GM23248 (cell line): ENCODE measurements around the gene PACSIN3. TPM values are rescaled to one million over a fixed set of nuclear protein-coding genes. Genes with fewer than 3 reads are reported as not detected.

ENCODE experiments used
- DNase-seq: peaks from one replicate; pipeline ENCODE4 v3.0.0-alpha.2; 2015
- H2AFZ ChIP-seq: fragments of 200-600 bp; sonication (generic); 2 replicates; pipeline ENCODE4 v1.6.1; 2016; ENCODE audit warnings: antibody characterized with exemption
- H3F3A ChIP-seq: fragments of 200-600 bp; sonication (generic); 2 replicates; pipeline ENCODE4 v1.6.1; 2016; ENCODE audit warnings: mild to moderate bottlenecking, antibody characterized with exemption, mixed run types; ENCODE audit not compliant: insufficient read depth
- H3K27ac ChIP-seq: fragments of 200-600 bp; sonication (generic); 2 replicates; pipeline ENCODE4 v1.5.1; 2016; ENCODE audit warnings: mild to moderate bottlenecking
- H3K27me3 ChIP-seq: fragments of 200-600 bp; sonication (generic); replicated peaks from 2 replicates; pipeline ENCODE4 v1.6.1; 2016; ENCODE audit warnings: mild to moderate bottlenecking; ENCODE audit not compliant: insufficient read depth
- H3K36me3 ChIP-seq: fragments of 200-600 bp; sonication (generic); 2 replicates; pipeline ENCODE4 v1.6.1; 2016; ENCODE audit warnings: low read depth, mild to moderate bottlenecking
- H3K4me1 ChIP-seq: fragments of 200-600 bp; sonication (generic); 2 replicates; pipeline ENCODE4 v1.6.1; 2016; ENCODE audit warnings: mild to moderate bottlenecking; ENCODE audit not compliant: insufficient read depth
- H3K4me2 ChIP-seq: fragments of 200-600 bp; sonication (generic); one replicate; pipeline ENCODE4 v1.6.1; 2016; ENCODE audit warnings: mild to moderate bottlenecking; ENCODE audit not compliant: unreplicated experiment
- H3K4me3 ChIP-seq: fragments of 200-600 bp; sonication (generic); 2 replicates; pipeline ENCODE4 v1.5.1; 2016; ENCODE audit warnings: mild to moderate bottlenecking
- H3K79me2 ChIP-seq: fragments of 200-600 bp; sonication (generic); 2 replicates; pipeline ENCODE4 v1.6.1; 2016; ENCODE audit warnings: mild to moderate bottlenecking; ENCODE audit not compliant: insufficient read depth
- H3K9ac ChIP-seq: fragments of 200-600 bp; sonication (generic); 2 replicates; pipeline ENCODE4 v1.6.1; 2016; ENCODE audit warnings: mild to moderate bottlenecking
- H3K9me2 ChIP-seq: fragments of 200-600 bp; sonication (generic); 2 replicates; pipeline ENCODE4 v1.6.1; 2016; ENCODE audit warnings: mixed run types, mild to moderate bottlenecking, moderate library complexity; ENCODE audit not compliant: insufficient read depth
- H3K9me3 ChIP-seq: fragments of 200-600 bp; sonication (generic); one replicate; pipeline ENCODE4 v1.6.1; 2017; ENCODE audit warnings: low read depth
- H4K20me1 ChIP-seq: fragments of 200-600 bp; sonication (generic); 2 replicates; pipeline ENCODE4 v1.6.0; 2016; ENCODE audit not compliant: insufficient read depth
- EZH2 ChIP-seq: fragments of 200-600 bp; sonication (generic); IDR thresholded peaks from 2 replicates; pipeline ENCODE4 v1.6.1; 2018; ENCODE audit warnings: antibody characterized with exemption, mild to moderate bottlenecking; ENCODE audit not compliant: insufficient read depth, poor library complexity, severe bottlenecking
- EZH2phosphoT487 ChIP-seq: fragments of 200-600 bp; sonication (generic); IDR thresholded peaks from 2 replicates; pipeline ENCODE4 v1.6.1; 2018; ENCODE audit warnings: antibody characterized with exemption, moderate library complexity, mild to moderate bottlenecking, low read depth; ENCODE audit not compliant: insufficient read depth
- WGBS, 2 experiments: methylation state at CpG; one replicate each; pipeline ENCODE4 v1.1.6; 2015 to 2017; ENCODE audit warnings: low lambda C conversion rate in 2 of 2, low coverage in 1 of 2; ENCODE audit errors: missing lambda C conversion rate in 2 of 2; 5-methylcytosine and 5-hydroxymethylcytosine counted together
- in situ Hi-C: fragments of 300-500 bp; cut with MboI; formaldehyde crosslinking; loops from 2 replicates; pipeline ENCODE4 v1.15.0; 2020
- polyA plus RNA-seq: library from polyadenylated mRNA; unstranded; fragments of >200 nt; fragmentation: Nextera tagmentation; extraction: Ambion mirVana; gene quantifications from 2 replicates; pipeline ENCODE4 v1.2.1, GENCODE V29; 2016
- total RNA-seq: library from RNA; depleted of rRNA; stranded (reverse); fragments of >200 nt; shearing (Covaris generic); gene quantifications from 2 replicates; pipeline ENCODE4 v1.2.3, GENCODE V29; 2014

Gene PACSIN3
- total and polyA plus RNA-seq, 2 experiments from 2014 or later = 9.7 to 13.6 TPM

DNA sequence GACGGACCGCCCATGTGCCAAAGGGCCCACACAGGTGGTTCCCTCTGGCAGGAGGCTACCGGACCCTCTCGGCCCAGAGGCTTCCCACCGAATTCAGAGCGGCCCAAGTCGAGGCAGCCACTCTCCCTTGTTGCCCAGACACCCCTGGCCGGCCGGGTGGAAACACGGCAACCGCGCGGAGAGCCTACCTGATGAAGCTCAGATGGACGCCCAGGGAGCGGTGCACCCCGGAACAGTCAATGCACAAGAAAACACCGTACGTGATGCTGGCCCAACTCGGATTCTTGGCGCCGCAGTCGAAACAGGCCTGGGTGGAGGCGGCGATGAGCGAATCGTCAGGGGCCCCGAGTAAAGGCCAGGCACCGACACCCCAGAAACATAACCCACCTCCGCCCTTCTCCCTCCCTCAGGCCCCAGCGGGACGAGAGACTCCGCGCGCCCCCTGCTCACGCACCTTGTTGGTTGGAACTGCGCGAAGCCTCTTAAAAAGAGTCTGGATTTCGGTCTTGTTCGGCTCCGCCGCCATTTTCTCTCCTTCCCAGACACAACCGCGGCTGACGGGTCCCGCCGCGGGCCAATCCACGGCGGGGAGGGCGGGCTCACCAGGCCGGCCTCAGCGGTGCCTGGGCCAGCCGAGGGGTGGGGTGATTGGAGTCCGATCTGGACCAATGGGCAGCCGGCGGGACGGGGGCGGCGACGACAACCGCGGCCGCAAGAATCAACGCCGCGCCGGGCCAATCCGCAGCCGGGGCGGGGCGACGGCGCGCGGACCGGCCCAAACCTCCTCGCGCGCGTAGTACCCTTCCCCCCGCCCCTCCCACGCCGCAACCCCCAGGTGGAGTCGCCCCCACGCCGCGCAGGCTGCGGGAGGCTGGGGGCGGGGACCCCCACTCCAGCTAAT lies 9.7 kb downstream of the PACSIN3 start, which contains the start of gene ARFGAP2:
Gene ARFGAP2, minus strand, starts transcription at position 552 of the 901 bp plus-strand sequence. Its CDS starts 26 bp downstream, at position 526.
- H3K79me2 ChIP-seq = peaks cover 49% of the 10 kb centered on the region
- WGBS, 2 experiments = 0 to 1% methylated on average over 55 to 82 of the region's 89 CpGs
- in situ Hi-C loops = no loop called here

DNA sequence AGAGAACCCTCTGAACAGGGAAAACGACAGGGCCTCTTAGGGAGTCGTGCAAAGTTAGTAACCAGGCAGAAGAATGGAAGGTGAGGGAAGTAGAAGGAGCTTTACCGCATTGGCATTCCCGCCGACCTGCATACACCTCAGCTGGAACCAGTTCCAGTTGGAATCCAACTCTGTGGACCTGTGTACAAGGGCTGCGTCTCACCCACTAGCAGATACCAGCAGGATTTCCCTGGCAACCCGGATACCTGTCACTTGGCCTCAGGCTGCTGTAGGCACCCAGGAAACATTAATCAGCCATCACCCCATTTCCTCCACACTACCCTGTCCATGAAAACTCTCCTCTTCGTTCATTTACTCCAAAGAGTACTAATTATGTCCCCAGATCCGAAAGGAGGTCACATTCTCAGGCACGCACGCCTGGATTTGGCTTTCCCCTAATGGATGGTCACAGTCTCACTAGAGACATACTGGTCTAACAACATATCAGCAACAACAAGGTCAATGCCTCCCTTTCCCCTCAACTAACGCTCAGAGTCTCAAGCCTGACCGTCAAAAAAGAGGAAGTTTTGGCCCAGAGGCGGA lies 10.4 kb downstream of the PACSIN3 start:
- H3K27me3 ChIP-seq = no peaks in the 10 kb centered on the region
- peak overlapping the region; percentile 97 for H3K9ac ChIP-seq
- TF ChIP-seq EZH2phosphoT487 (no peak), EZH2 (no peak)
- no peaks in the 10 kb centered on the region for H3K9me3 ChIP-seq
- peak overlapping the region; percentile 96 for H3K4me3 ChIP-seq
- H3K36me3 ChIP-seq = peaks cover 9% of the 10 kb centered on the region; the same call in 1 of the 2 replicates
- no peaks in the 10 kb centered on the region for H3K9me2 ChIP-seq
- H4K20me1 ChIP-seq = no peaks in the 10 kb centered on the region
- DNase-seq = no peak
- in situ Hi-C loops = no loop called here
- H2AFZ ChIP-seq = peak overlapping the region; percentile 82; the same call in 1 of the 2 replicates
- H3K4me2 ChIP-seq = peak overlapping the region; percentile 90
- peak overlapping the region; percentile 76 for H3K27ac ChIP-seq
- no peaks in the 10 kb centered on the region for H3F3A ChIP-seq
- H3K4me1 ChIP-seq = peaks cover 15% of the 10 kb centered on the region
- peaks cover 56% of the 10 kb centered on the region for H3K79me2 ChIP-seq
- WGBS, 2 experiments = 30 to 34% methylated on average over 14 of the region's 14 CpGs

More for the DNA sequence above, 9.7 kb downstream of the PACSIN3 start, which contains the start of gene ARFGAP2:
- H3K4me2 ChIP-seq = peak within 1 kb of the TSS; percentile 95
- peak within 1 kb of the TSS; percentile 97 for H3K9ac ChIP-seq
- no peak for TF ChIP-seq EZH2phosphoT487
- TF ChIP-seq EZH2 = no peak
- no peaks in the 10 kb centered on the region for H3K27me3 ChIP-seq
- H2AFZ ChIP-seq = peak within 1 kb of the TSS; percentile 96
- no peaks in the 10 kb centered on the region for H3K9me3 ChIP-seq
- DNase-seq = peak; percentile 99
- H3K4me3 ChIP-seq = peak within 1 kb of the TSS; percentile 96
- H3K9me2 ChIP-seq = no peaks in the 10 kb centered on the region
- H3K4me1 ChIP-seq = peaks cover 15% of the 10 kb centered on the region
- peaks cover 2% of the 10 kb centered on the region; the same call in 1 of the 2 replicates for H3K36me3 ChIP-seq
- H3F3A ChIP-seq = no peaks in the 10 kb centered on the region
- no peaks in the 10 kb centered on the region for H4K20me1 ChIP-seq
- peak within 1 kb of the TSS; percentile 85 for H3K27ac ChIP-seq

DNA sequence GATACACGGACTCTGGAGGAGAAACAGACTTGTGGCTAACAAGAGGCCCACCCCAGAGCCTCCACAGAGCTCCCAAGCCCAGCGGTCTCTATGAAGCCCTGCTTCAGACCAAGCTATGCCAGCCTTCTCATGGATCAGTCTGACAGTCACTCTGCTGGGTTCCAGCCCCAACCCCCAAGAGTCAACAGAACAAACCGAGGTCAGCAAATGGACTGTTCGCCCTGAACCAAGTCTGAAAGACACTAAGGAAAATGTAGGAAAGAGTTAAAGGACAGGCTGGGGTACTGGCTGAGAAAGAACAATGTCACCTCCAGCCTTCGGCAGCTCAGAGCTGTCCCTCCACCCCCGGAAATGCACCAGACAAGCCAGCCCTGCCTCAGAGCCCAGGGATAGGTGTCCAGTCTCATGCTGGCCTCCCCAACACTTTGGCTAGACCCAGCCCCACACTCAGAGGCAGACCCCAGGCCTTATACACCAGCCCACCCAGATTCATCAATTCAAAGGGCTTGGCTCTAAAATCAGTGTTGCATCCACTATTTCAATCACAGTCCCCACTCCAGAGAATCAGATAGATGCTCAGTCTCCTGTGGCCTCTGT lies 13.4 kb downstream of the PACSIN3 start:
- TF ChIP-seq EZH2 (no peak), EZH2phosphoT487 (no peak)
- DNase-seq = no peak
- H3K36me3 ChIP-seq = peaks cover 20% of the 10 kb centered on the region; the same call in 1 of the 2 replicates
- H2AFZ ChIP-seq = no peak overlapping the region
- no peaks in the 10 kb centered on the region for H3K9me3 ChIP-seq
- no peak overlapping the region for H3K27ac ChIP-seq
- no peaks in the 10 kb centered on the region for H3K9me2 ChIP-seq
- H3K79me2 ChIP-seq = peaks cover 86% of the 10 kb centered on the region
- no peak overlapping the region for H3K9ac ChIP-seq
- 64 to 65% methylated on average over 6 of the region's 6 CpGs for WGBS, 2 experiments
- H3K4me2 ChIP-seq = no peak overlapping the region
- peaks cover 13% of the 10 kb centered on the region for H3K4me1 ChIP-seq
- H3F3A ChIP-seq = no peaks in the 10 kb centered on the region
- in situ Hi-C loops = no loop called here
- no peak overlapping the region for H3K4me3 ChIP-seq
- no peaks in the 10 kb centered on the region for H3K27me3 ChIP-seq
- H4K20me1 ChIP-seq = no peaks in the 10 kb centered on the region

DNA sequence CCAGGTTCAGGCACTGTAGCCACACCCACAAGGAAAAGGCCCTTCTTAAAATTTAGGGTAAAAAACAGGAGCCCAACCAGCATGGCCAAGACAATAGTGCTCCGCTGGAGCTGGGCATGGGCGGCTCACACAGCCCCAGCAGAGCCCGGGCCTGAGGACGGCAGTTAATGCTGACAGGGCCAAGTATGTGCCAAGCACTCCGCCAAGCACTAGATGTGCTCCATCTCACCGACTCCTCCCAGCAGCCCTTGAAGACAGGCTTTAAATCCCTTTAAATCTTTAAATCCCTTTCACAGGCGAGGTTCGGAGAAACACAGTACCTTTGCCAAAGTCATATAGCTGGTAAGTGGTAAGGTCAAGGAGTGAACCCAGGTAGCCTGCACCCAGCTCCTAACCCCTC lies 14.4 kb downstream of the PACSIN3 start:
- 61 to 62% methylated on average over 8 of the region's 8 CpGs for WGBS, 2 experiments
- Histone ChIP-seq H3F3A (no peaks in the 10 kb centered on the region), H3K9me2 (no peaks in the 10 kb centered on the region), H3K79me2 (peaks cover 96% of the 10 kb centered on the region), H3K4me1 (peaks cover 10% of the 10 kb centered on the region; the same call in 1 of the 2 replicates), H3K4me3 (no peak overlapping the region), H3K4me2 (no peak overlapping the region), H3K27ac (no peak overlapping the region), H3K9me3 (no peaks in the 10 kb centered on the region), H3K27me3 (no peaks in the 10 kb centered on the region), H3K9ac (no peak overlapping the region), H3K36me3 (peaks cover 26% of the 10 kb centered on the region; the same call in 1 of the 2 replicates), H4K20me1 (no peaks in the 10 kb centered on the region), H2AFZ (no peak overlapping the region)
- TF ChIP-seq EZH2 = no peak
- no peak for TF ChIP-seq EZH2phosphoT487
- no peak for DNase-seq
- in situ Hi-C loops = no loop called here
